ENCODE measurements around the gene CCDC188. TPM values are rescaled to one million over a fixed set of nuclear protein-coding genes. Genes with fewer than 3 reads are reported as not detected.
"Not testable (repeated sequence)": the region's sequence is repeated elsewhere in the genome, so short reads cannot be mapped to it uniquely, and the experiment has no call there.

The CCDC188 gene
- total RNA-seq, 2 donors from 2014 or later, result not detected

- DNase-seq (ENCODE audit: low spot score) (no peak), ATAC-seq (ENCODE audit: insufficient number of reproducible peaks, low FRiP score, low read depth) (no peak)
- Histone ChIP-seq H3K4me1 (ENCODE audit: control insufficient read depth in 1 of 2, low read depth in 2 of 2) (no peaks in the 10 kb centered on the region), H3K9me3 (no peaks in the 10 kb centered on the region), H3K27me3 (replicated peaks; ENCODE audit: insufficient read depth) (no peaks in the 10 kb centered on the region), H3K4me3 (no peak overlapping the region), H3K36me3 (no peaks in the 10 kb centered on the region), H3K27ac (no peak overlapping the region)
- no peak for TF ChIP-seq CTCF (IDR thresholded peaks at IDR 0.05)
Observed at GRCh38 chr22:20166703-20167102, 15.8 kb upstream of the CCDC188 start.

DNA sequence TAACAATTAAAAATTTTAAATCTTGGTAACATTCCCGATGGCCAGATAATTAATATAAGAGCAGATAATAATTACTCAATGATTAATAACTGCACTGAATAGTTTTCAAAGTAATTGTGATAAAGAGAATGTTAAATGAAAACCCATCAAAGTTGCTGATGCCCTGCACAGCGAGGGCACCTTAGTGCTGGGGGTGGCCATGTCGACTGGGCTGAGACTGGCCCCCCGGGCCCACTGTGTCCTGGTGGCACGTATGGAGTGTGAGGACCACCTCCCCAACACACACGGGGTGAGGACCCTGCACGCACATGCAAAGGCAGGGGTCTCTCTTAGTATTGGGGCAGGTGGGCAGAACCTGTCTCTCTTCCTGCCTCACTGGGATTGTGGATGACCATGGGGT, 15.1 kb upstream of the CCDC188 start:
- DNase-seq (ENCODE audit: low spot score) (no peak), ATAC-seq (ENCODE audit: insufficient number of reproducible peaks, low FRiP score, low read depth) (no peak)
- Histone ChIP-seq H3K4me1 (ENCODE audit: control insufficient read depth in 1 of 2, low read depth in 2 of 2) (no peaks in the 10 kb centered on the region), H3K9me3 (no peaks in the 10 kb centered on the region), H3K27ac (no peak overlapping the region), H3K4me3 (no peak overlapping the region), H3K27me3 (replicated peaks; ENCODE audit: insufficient read depth) (no peaks in the 10 kb centered on the region), H3K36me3 (no peaks in the 10 kb centered on the region)
- no peak for TF ChIP-seq CTCF (IDR thresholded peaks at IDR 0.05)

- Histone ChIP-seq H3K27ac (no peak overlapping the region), H3K4me1 (ENCODE audit: control insufficient read depth in 1 of 2, low read depth in 2 of 2) (no peaks in the 10 kb centered on the region), H3K36me3 (no peaks in the 10 kb centered on the region), H3K9me3 (no peaks in the 10 kb centered on the region), H3K27me3 (replicated peaks; ENCODE audit: insufficient read depth) (no peaks in the 10 kb centered on the region), H3K4me3 (no peak overlapping the region)
- no peak for TF ChIP-seq CTCF (IDR thresholded peaks at IDR 0.05)
- ATAC-seq (ENCODE audit: insufficient number of reproducible peaks, low FRiP score, low read depth), result no peak
- no peak for DNase-seq (ENCODE audit: low spot score)
Observed at GRCh38 chr22:20165421-20165820, 14.6 kb upstream of the CCDC188 start.

- Histone ChIP-seq H3K9me3 (no peaks in the 10 kb centered on the region), H3K36me3 (no peaks in the 10 kb centered on the region), H3K4me3 (no peak overlapping the region), H3K27ac (no peak overlapping the region), H3K27me3 (replicated peaks; ENCODE audit: insufficient read depth) (no peaks in the 10 kb centered on the region), H3K4me1 (ENCODE audit: control insufficient read depth in 1 of 2, low read depth in 2 of 2) (no peaks in the 10 kb centered on the region)
- DNase-seq (ENCODE audit: low spot score) (no peak), ATAC-seq (ENCODE audit: insufficient number of reproducible peaks, low FRiP score, low read depth) (no peak)
- TF ChIP-seq CTCF (IDR thresholded peaks at IDR 0.05), result no peak
Observed at GRCh38 chr22:20164863-20165262, 14.0 kb upstream of the CCDC188 start.

GRCh38 chr22:20160041-20160440, 9.2 kb upstream of the CCDC188 start:
- no peaks in the 10 kb centered on the region for H3K27me3 ChIP-seq (replicated peaks; ENCODE audit: insufficient read depth)
- H3K4me3 ChIP-seq, result no peak overlapping the region
- TF ChIP-seq CTCF (IDR thresholded peaks at IDR 0.05), result no peak
- no peaks in the 10 kb centered on the region for H3K9me3 ChIP-seq
- H3K4me1 ChIP-seq (ENCODE audit: control insufficient read depth in 1 of 2, low read depth in 2 of 2), result no peaks in the 10 kb centered on the region
- H3K27ac ChIP-seq, result no peak overlapping the region
- no peaks in the 10 kb centered on the region for H3K36me3 ChIP-seq
- ATAC-seq (ENCODE audit: insufficient number of reproducible peaks, low FRiP score, low read depth) (no peak), DNase-seq (ENCODE audit: low spot score) (no peak)

- not testable (repeated sequence) for H3K36me3 ChIP-seq; DNase-seq (ENCODE audit: low spot score); H3K9me3 ChIP-seq; ATAC-seq (ENCODE audit: insufficient number of reproducible peaks, low FRiP score, low read depth); H3K27me3 ChIP-seq (replicated peaks; ENCODE audit: insufficient read depth); H3K27ac ChIP-seq; H3K4me3 ChIP-seq; H3K4me1 ChIP-seq (ENCODE audit: control insufficient read depth in 1 of 2, low read depth in 2 of 2)
Observed at GRCh38 chr22:20159531-20159930, 8.7 kb upstream of the CCDC188 start.

Measured in thoracic aorta (tissue), 2 donors.